GM12864 (cell line): ENCODE data around the gene POU5F1.
"Not testable (repeated sequence)": the region's sequence is repeated elsewhere in the genome, so short reads cannot be mapped to it uniquely, and the experiment has no call there.

Source experiments
- DNase-seq: peaks from one replicate; pipeline ENCODE4 v3.0.0-alpha.2; 2011; ENCODE audit warnings: low read depth
- H3K4me3 ChIP-seq: 2 replicates; pipeline ENCODE4 v1.5.1; 2011; ENCODE audit warnings: mild to moderate bottlenecking, low read depth, low read length, control low read depth
- CTCF ChIP-seq: IDR thresholded peaks from 2 replicates; pipeline ENCODE4 v1.5.1; 2011; ENCODE audit warnings: low read depth, mild to moderate bottlenecking, moderate library complexity, low read length, control low read depth, inconsistent platforms; ENCODE audit errors: missing control alignments

POU5F1 gene

DNA sequence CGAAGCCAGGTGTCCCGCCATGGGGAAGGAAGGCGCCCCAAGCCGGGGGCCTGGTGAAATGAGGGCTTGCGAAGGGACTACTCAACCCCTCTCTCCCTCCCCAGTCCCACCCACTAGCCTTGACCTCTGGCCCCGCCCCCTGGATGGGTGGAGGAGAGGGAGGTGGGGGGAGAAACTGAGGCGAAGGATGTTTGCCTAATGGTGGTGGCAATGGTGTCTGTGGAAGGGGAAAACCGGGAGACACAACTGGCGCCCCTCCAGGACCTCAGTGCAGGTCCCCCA, at the start of gene POU5F1:
Gene POU5F1, minus strand, starts transcription at position 83 of the 282 bp plus-strand sequence. Its CDS starts 62 bp downstream, at position 21.
- no peak for TF ChIP-seq CTCF
- no peak within 1 kb of the TSS for H3K4me3 ChIP-seq
- no peak for DNase-seq

GRCh38 chr6:31216208-31216898, 45.9 kb upstream of the POU5F1 start:
- no peak for DNase-seq
- H3K4me3 ChIP-seq = no peak overlapping the region
- no peak for TF ChIP-seq CTCF

DNA sequence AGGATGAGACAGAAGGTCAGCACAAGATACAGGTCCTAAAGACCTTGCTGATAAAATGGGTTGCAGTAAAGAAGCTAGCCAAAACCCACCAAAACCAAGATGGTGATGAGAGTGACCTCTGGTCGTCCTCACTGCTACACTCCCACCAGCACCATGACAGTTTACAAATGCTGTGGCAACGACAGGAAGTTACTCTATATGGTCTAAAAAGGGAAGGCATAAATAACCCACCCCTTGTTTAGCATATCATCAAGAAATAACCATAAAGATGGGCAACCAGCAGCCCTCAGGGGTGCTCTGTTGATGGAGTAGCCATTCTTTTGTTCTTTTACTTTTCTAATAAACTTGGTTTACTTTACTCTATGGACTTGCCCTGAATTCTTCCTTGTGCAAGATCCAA, 44.7 kb upstream of the POU5F1 start:
- DNase-seq, H3K4me3 ChIP-seq: not testable (repeated sequence)

DNA sequence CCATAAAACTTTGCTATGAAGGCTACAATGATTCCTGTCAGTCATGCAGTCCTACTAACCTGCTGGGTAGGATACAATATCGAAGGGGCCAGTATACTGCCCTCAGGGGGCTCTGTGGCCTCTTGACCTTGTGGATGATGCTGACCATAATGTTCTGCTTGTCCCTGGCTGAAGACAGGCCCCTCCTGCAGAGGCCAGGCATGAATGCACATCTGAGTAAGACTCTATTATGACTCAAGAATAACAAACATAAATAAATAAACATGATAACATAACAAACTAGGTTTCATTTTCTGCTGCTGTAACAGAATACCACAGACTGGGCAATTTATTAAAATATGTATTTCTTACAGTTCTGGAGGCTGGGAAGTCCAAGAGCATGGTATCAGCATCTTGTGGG, 44.0 kb upstream of the POU5F1 start:
- TF ChIP-seq CTCF = no peak
- H3K4me3 ChIP-seq = no peak overlapping the region
- DNase-seq = no peak

GRCh38 chr6:31210741-31211532, 40.5 kb upstream of the POU5F1 start:
- no peak overlapping the region for H3K4me3 ChIP-seq
- no peak for DNase-seq
- TF ChIP-seq CTCF = no peak

- H3K4me3 ChIP-seq = no peak overlapping the region
- no peak for DNase-seq
- TF ChIP-seq CTCF = no peak
Measured at GRCh38 chr6:31210123-31210522, 39.6 kb upstream of the POU5F1 start.

DNA sequence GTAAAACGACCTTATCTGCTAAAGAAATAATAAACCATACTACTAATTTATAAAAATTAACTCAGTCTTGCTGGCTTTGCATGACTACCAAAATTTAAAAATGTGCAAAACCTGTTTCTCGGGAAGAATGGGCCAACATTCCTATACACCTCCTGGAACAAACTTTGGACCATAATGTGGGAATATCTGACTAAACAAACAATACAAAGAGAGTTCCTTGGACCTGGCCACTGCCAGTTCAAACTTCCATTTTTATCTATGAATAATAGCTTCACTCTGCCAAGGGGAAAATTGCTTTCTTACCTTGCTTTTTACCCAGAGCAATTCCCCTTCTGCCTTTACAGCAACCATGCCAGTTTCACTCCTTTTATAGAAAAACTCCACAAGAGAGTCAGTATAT, 38.7 kb upstream of the POU5F1 start:
- no peak for TF ChIP-seq CTCF

More for the DNA sequence above, 38.7 kb upstream of the POU5F1 start:
- H3K4me3 ChIP-seq = no peak overlapping the region
- DNase-seq = no peak
